WI38 (cell line): ENCODE data around the gene RAB20.

Experiments used
- H3K4me3 ChIP-seq: 2 replicates; pipeline ENCODE4 v1.5.1; 2011; ENCODE audit warnings: low read depth, mild to moderate bottlenecking, control low read depth, low read length
- CTCF ChIP-seq: IDR thresholded peaks from 2 replicates; pipeline ENCODE4 v1.5.1; 2012; ENCODE audit warnings: low read depth, mild to moderate bottlenecking, control low read depth, low read length

RAB20 gene

DNA sequence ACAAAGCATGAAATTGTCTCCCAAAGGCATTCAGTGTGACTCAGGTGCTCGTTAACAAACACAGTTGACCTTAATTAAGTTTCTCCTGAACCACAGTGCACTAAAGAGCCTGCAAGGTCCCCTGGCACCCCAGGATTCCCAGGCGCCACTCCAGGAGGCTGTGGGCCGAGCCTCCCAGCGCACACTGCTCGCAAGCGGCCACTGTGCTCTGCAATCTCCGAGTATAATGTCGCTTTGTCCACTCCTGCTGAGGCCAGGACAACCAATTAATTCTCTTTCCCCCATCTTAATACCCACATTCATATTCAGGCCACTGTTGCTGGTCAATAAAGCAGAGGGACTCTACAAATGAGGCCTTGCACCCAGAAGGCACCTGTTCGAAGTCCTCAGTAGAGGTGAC lies 8.8 kb downstream of the RAB20 start:
- no peak overlapping the region for H3K4me3 ChIP-seq
- TF ChIP-seq CTCF, result no peak

- H3K4me3 ChIP-seq, result no peak overlapping the region
- no peak for TF ChIP-seq CTCF
Measured at GRCh38 chr13:110551284-110551683, 10.2 kb downstream of the RAB20 start.

- no peak overlapping the region for H3K4me3 ChIP-seq
- no peak for TF ChIP-seq CTCF
Measured at GRCh38 chr13:110549795-110550160, 11.7 kb downstream of the RAB20 start.

GRCh38 chr13:110548891-110549794 lies 12.4 kb downstream of the RAB20 start:
- TF ChIP-seq CTCF, result no peak
- no peak overlapping the region for H3K4me3 ChIP-seq

DNA sequence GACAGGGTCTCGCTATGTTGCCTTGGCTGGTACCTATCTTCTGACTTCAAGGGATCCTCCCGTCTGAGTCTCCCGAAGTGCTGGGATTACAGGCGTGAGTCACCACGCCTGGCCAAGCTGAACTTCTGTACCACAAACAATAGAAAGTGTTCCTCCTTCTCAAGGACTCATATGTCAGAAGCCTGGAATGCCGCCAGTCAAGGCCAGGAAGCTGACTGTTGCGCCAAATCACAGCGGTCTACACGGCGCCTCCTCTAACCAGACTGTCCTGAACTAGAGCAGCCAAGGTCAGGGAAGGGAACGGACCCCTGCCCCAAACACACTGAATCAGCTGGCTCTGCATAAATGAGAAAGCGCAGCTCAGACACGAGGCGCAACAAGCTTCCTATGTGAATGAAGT lies 14.6 kb downstream of the RAB20 start:
- no peak overlapping the region for H3K4me3 ChIP-seq
- TF ChIP-seq CTCF, result no peak

GRCh38 chr13:110546378-110546777 lies 15.1 kb downstream of the RAB20 start:
- no peak overlapping the region for H3K4me3 ChIP-seq
- TF ChIP-seq CTCF, result no peak

DNA sequence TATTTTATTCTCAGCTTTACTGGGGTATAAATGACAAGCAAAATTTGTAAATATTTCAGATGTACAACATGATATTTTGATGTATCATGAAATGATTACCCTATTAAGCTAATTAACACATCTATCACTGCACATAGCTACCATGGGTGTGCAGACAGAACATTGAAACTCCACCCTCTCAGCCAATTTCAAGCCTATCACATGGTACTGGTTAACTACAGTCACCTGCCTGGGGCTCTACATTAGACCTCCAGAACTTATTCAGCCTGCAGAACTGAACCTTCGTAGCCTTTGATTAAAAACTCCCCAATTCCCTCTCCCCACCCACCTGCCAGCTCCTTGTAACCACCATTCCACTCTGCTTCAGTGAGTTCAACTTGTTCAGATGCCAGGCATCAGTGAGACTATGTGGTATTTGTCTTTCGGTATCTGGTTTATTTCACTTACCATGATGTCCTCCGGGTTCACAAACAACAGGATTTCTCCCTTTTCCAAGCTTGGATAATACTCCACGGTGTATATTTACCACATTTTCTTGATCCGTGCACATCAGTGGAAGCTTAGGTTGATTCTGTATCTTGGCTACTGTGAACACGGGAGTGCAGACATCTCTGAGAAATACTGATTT lies 19.2 kb downstream of the RAB20 start:
- H3K4me3 ChIP-seq, result no peak overlapping the region
- TF ChIP-seq CTCF, result no peak
